Activated CD8-positive, alpha-beta memory T cell treated with anti-CD3 and anti-CD28 coated beads, Interleukin-2, amount 50 U/mL, for 24 hours (primary cell): ENCODE measurements around the gene TAF4B.
"Not testable (repeated sequence)": the region's sequence is repeated elsewhere in the genome, so short reads cannot be mapped to it uniquely, and the experiment has no call there.

Source experiments
- DNase-seq: peaks from one replicate; pipeline ENCODE4 v3.0.0-alpha.2; 2020; ENCODE audit errors: extremely low read depth

TAF4B gene

GRCh38 chr18:26424428-26425147, 198.3 kb downstream of the TAF4B start:
- DNase-seq: no peak

DNA sequence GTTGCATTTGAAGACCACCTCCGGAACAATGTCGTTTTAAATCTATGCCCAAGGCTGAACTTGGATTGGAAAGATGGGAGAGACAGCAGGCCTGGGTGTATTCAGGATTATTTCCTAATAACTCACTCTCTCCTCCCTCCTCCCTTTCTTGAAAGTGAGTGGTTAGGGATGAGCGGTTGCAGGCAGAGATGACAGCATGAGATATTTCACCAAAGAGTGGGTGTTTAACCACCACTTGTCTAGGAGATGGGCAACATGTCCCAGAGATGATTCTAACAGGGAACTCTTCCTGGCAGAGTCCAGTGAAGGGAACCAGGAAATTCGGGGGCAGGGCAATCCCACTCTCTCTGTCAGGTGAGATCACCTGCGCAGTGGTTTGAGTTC, 198.9 kb downstream of the TAF4B start:
- DNase-seq: no peak

GRCh38 chr18:26429535-26430226, 203.4 kb downstream of the TAF4B start:
- no peak for DNase-seq

DNA sequence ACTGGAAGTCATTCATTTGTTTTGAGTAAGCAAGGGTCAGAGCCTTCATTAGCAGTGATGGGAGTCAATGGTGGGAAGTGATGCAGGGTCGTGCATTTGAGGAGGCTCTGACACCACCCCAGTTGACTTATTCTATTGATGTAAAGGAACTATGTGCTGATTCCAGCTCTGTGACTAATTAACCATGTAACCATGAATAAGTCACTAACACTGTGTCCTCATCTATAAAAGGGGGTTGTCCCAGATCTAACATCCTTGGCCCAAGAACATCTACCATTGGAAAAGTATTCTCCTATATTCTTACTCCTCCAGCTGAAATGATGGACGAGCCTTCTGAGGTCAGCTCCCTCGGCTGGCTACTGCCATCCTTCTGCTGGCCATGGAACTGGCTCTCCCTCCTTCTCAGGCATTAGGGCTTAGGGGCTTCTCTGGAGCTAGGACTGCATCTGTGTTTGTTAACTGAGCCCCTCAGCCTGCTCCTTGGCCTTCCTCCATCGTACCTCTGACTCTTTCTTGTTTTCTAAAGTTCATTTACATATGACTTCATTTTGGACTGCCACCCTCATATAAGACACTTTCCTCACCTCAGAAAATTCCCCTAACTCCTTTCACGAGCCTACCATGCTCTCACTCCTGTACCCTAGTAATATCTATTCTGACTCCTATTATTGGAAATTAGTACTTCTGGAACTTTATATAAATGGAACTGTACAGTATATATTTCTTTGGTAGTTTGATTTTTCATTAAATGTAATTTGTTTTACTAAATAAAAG, 206.6 kb downstream of the TAF4B start:
- no peak for DNase-seq

DNA sequence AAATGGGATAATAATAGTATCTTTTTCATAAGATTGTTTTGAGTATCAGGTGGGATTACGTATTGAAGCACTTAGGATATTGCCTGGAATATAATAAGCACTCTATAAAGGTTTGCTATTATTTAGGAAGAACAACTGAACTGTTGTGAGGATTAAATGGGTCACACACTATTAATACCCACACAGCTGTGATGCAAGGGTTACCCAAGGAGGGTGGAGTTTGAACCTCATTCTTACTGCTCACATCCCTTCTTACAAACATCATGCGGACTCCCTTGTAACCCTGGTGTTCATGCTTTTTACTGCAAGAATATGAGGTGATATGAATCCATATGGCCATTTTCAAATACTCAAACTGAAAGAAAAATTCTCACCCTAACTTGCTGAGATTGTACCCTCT, 208.6 kb downstream of the TAF4B start:
- no peak for DNase-seq

- no peak for DNase-seq
These were observed 209.3 kb downstream of the TAF4B start for GRCh38 chr18:26435415-26436095.

- no peak for DNase-seq
These were observed 210.2 kb downstream of the TAF4B start for GRCh38 chr18:26436176-26437051.

- not testable (repeated sequence) for DNase-seq
These were observed 211.4 kb downstream of the TAF4B start for GRCh38 chr18:26437634-26438033.

DNA sequence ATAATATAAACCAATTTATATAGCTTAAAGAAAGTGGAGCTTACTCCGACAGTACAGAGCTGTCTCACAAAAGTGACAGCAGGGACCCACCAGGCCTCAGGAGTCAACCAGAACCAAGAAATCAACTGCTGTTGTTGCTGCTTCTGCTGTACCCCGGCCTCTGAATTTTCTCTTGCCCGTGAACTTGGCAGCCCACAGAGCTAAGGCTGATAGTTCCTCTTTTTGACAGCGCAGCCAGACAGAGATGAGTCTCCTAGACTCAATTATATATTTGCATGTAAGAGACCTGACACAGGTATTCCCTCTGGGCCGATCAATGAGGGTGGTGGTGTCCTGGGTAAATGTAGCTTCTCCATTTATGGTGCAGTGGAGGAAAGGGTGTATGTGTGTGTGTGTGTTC, 212.7 kb downstream of the TAF4B start:
- no peak for DNase-seq

DNA sequence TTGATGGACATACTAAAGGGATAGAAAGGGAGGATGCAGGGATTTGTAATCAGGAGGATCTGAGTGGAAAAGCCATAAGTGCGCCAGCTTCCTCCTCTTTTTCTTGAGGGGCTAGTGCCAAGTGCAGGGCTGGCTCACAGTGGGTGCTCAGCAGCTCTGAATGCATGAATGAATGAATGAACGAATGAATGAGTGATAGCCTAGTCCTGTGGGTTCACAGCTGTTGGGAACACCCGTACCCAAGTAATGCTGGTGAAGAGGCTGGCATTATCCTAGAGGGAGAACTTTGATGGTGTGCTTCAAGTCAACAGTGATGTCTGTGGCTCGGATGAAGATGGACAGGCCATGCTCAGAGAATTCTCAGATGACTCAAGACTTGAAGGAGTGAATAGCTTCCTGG, 213.3 kb downstream of the TAF4B start:
- DNase-seq: no peak

- DNase-seq: no peak
These were observed 214.4 kb downstream of the TAF4B start for GRCh38 chr18:26440644-26441043.
